Hematopoietic multipotent progenitor cell (in vitro differentiated cells): ENCODE data around the gene SLC38A11. TPM values are rescaled to one million over a fixed set of nuclear protein-coding genes. Genes with fewer than 3 reads are reported as not detected.

ENCODE experiments used
- DNase-seq, 3 donors: peaks; one replicate each; pipeline ENCODE4 v3.0.0-alpha.2; 2011 to 2015; ENCODE audit warnings: low read depth in 2 of 3, low spot score in 2 of 3
- total RNA-seq: library from RNA; depleted of rRNA; stranded (reverse); fragments of >200 nt; gene quantifications from one replicate; pipeline ENCODE4 v1.2.3, GENCODE V29; 2012

SLC38A11 gene
- total RNA-seq, 1 donor = not detected

DNA sequence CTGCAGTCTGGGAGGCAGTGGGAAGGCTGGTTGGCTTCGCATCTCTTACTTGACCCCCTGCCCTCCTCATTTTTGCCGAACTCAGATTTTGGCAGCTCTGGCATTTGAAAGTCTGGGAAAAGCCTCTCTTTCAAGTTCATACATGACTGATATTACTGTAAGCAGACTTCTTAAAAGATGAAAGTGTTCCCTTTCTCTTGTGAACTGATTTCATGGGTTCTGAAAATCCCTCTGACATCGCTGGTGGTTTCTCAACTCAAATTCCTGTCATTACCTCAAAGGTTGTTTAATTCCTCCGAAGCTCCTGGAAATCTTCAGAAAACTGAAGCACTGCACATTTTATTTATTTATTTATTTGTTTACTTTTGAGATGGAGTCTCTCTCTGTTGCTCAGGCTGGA lies 16.9 kb upstream of the SLC38A11 start:
- no peak for DNase-seq

DNA sequence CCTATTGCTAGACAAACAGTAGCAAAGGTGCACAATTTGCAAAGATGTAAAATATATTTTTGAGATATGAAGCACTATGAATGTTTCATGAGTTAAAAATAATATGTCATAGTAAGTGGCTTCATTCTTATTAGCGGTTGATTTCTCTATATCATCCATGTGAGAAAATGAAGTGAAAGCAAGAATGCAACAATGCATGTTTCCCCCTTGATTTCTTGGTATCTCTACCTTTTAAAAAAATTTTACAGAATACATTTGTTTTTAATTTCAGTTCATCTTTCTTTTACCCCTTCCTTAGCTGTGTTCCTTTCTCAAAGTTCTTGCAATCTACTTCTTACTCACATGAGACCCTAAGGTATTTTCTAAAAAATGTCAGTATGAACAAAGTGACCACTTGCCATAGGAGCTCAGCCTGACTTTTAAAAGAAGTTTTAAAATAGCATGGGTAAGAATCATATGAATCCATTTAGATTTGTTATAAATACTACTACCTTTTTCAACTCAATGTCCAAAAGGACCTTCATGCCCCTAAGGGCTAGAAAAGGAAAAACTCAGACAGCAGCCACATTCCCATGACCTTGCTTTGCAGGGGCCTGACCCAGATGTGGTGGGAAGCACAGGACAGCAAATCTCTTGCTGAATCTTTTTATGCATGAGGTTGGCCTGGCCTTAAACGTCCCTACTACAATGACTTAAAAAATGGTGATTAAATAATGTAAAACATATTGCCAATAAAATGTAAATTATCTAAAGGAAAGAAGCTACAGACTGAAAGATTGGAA lies 14.8 kb upstream of the SLC38A11 start:
- DNase-seq = no peak

DNA sequence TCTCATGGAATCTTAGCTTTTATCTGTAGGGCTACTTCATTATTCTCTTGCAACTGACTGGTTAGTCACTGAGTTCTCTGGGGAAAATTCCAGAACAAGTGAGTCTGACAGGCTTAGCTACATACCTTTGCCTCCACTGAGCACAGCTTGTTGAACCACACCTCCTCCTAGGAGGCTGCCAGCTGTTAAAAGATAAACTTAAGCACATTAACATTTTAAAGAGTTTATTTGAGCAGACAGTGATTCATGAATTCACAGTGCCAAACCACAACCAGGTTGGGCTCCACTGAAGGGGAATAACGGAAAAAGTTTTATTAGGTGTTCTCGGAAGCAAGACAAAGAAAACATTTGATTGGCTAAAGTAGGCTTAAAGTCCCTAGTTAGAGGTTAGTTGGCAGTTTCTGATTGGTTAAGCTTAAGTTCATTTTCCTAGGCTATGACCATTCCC lies 12.5 kb upstream of the SLC38A11 start:
- DNase-seq = no peak

DNA sequence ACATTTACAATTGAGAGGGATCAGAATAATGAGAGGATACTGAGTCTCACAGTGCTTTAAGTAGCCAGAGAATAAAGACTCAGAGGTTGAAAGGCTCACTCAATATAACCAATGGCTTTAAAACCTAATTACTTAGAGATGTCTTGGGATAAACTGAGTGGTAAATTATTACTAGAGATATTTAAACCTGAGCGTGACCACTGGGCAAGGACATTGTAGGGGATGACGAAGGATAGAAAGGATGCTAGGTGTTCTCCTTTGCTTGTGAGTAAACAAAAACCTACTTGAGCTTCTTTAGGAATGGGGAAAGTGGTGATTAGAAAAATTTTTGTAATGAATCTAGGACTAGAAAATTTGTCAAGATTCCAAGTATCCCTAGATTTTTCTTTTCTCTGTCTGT lies 12.0 kb upstream of the SLC38A11 start:
- no peak for DNase-seq

DNA sequence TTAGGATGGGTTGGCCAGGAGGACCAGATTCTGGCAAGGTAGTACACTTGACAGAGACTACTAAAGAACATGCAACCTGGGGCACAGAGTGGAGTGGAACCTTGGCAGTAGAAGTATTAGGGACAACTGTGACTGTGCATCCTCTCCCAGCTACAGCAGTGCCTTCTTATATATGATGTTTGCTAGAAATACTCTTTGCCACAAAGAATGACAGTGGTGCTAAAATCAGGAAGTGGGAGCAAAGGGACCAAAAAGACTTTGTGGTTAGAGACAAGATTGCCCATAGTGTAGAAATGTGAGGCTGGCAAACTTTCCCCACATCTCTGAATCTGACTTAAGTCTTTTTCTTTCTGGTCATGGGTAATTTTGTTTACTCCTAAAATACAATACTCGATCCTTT lies 9.4 kb upstream of the SLC38A11 start:
- DNase-seq = peak in 1 of 3 donors; percentile 55

DNA sequence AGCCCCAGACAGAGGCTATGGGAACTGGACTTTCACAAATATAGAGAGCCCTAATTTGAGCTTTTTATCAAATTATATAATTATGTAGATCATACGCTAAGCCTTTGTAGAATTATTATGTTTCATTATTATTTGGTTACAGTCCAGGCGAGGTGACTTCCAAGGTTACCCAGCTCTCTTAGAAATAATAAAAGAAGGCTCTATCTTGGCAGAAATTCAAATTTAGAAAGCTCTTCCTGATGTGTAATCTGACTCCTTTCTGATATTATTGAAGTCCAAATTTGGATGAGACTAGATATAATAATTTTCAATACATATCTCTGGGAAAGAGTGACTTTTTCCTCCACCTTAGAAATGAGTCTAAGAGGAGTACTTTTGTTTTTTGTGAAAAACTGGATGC lies 4.8 kb upstream of the SLC38A11 start:
- DNase-seq = no peak

DNA sequence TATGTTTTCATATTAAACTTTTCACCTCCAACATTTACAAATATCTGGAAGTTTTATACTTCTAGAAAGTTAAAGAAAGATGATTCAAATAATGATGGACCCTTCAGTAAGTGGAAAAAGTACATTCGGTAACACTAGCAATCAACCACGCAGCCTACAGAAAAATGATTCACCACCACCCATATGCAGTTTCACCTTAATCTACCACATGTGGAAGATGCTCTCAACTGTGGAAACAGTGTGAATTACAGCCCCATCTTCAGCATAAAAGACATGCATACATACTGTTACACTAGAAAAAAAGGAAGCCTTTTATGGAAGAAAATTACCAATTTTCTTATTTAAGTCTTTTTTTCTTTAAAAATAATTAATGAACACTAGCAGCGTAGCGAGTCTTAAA lies 1.1 kb downstream of the SLC38A11 start:
- DNase-seq = no peak

DNA sequence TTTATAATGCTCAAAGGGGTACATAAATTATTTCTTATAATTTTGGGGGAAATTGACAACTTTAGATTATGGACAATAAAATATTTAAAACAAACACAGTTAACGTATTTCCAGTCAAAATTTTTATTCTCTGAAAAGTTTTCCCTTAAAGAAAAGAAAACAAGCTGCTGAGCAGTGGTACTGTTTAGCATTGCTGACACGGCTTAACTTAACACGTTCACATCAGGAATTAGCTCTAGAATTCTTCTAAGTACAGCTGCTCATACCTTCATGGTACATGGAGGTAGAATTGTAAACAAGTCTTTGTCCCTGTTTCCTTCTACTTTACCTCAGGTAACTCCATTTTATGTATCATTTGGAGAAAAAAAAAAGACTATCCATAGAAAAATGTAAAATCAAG lies 2.0 kb downstream of the SLC38A11 start:
- DNase-seq = no peak

DNA sequence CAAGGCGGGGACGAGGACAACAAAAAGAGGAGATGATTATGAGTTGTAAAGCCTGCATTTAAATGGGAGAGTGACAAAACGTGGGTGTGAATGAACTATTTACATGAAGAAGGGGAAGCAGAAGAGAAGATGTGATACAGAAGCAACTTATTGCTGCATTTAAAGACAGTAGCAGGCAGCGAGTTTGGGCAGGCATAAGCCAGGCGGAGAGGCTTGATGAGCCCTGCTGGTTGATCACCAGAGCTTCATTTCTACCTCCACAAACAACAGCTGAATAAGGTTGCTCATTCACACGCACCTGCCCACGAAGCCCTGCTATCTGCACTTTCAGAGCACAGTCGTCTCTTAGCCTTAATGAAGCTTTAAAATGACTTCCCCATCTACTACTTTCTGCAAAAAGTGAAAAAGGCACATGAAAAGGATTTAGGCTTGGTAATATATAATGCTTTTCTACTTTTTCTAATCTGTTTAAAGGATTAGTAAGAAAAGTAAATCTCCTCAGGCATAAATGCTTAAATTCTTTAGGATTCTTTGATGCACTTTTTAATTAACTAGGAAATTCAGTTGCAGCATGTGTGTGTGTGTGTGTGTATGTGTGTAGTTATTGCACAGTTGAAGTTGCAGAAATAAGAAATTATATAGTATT lies 3.1 kb downstream of the SLC38A11 start:
- no peak for DNase-seq

DNA sequence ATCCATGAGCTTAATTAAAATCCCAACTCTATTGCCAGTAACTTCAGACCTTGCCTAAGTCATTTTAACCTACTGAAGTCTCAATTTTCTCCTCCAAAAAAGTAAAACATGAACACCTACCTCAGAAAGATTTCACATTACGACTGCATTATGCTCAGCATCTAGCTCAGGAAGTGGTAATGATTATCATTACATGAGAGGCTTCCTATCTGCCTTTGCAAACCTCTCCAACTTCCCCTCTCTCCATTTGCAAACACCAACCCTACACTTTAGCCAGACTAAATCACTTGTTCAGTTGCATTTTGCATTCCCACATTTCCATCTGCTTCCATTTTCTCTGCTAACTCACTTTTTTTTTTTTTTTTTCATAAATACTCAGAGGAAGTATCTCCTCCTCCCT lies 6.8 kb downstream of the SLC38A11 start:
- DNase-seq = peak in 2 of 3 donors; percentile 72 to 90

DNA sequence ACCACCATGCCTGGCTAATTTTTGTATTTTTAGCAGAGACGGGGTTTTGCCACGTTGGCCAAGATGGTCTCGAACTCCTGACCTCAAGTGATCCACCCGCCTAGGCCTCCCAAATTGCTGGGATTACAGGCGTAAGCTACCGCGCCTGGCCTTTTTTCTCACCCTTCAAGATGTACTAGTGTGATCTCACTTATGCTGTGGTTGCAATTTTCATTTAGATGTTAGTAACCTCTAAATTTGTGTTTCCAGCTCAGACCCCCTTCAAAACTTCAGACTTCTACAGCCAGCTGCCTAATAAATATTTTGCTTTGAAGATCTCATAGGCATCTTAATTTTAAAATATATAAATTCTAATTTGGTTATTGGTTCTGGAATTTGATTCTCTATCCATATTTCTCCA lies 8.0 kb downstream of the SLC38A11 start:
- no peak for DNase-seq

DNA sequence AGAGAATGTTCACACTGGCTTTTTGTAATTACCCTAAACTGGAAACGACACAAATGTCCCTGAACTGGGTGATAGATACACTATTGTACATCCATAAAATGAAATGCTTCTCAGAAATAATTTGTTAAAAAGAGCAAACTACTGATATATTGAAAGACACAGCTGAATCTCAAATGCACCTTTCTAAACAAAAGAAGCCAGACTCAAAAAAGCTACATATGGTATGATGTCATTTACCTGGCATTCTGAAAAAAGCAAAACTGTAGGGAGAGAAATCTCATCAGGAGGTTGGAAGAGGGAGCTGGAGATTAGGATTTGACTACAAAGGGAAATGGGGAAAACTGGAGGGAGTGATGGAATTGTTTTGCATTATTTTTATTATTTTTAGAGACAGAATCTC lies 12.0 kb downstream of the SLC38A11 start:
- DNase-seq = no peak

DNA sequence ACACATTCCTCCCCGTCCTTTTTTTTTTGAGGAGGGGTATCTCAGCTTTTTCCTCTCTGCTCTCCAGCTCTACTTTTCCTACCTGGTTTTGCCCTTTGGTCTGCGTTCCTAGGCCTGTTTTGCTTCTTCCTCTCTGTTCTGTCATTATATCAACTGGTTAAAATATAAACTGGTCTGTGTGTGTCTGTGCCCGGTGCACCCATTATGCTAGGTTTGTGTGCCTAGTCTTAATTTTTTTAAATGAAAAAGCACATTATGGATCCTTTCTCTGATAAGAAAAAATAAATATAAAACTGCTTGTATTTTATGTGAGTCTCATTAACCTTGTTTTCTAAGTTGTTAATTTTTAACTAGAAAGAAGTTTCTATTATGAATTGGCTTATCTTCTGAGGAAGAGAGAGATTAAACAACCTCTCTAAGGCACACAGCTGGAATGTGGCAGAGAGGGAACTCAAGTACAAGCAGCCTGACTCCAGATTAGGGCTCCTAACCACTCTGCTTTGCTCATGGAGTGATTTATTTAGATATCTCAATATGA lies 17.4 kb downstream of the SLC38A11 start:
- no peak for DNase-seq

DNA sequence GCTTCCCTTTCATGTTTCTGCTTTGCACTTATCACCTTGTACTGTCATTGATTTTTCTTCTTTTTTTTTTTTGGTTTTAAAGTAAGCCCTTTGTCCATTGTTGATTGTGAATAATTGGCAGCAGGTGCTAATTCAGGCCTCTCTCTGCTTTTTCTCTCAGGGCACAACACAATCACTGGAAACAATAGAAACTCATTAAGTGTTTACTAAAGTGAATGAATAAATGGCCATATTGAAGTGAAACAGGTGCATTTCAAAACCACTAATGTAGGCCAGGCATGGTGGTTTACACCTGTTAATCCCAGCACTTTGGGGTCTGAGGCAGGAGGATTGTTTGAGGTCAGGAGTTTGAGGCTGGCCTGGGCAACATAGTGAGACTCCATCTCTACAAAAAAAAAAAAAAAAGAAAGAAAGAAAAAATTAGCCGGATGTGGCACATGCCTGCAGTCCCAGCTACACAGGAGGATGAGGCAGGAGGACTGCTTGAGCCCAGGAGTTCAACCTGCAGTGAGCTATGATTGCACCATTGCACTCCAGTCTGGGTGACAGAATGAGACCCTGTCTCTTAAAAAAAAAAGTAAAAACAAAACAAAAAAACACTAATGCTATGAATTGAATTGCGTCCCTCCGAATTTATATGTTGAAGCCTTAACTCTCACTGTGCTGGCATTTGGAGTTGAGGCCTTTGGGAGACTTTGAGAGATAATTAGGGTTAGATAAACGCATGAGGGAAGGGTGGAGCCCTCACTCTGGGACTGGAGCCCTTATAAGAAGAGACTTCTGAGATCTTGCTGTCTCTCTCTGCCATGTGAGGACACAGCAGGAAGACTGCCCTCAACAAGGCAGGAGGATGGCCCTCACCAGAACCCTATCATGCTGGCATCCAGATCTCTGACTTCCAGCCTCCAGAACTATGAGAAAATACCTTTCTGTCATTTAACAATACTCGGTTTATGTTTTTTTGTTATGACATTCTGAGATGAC lies 19.9 kb downstream of the SLC38A11 start:
- DNase-seq = no peak

DNA sequence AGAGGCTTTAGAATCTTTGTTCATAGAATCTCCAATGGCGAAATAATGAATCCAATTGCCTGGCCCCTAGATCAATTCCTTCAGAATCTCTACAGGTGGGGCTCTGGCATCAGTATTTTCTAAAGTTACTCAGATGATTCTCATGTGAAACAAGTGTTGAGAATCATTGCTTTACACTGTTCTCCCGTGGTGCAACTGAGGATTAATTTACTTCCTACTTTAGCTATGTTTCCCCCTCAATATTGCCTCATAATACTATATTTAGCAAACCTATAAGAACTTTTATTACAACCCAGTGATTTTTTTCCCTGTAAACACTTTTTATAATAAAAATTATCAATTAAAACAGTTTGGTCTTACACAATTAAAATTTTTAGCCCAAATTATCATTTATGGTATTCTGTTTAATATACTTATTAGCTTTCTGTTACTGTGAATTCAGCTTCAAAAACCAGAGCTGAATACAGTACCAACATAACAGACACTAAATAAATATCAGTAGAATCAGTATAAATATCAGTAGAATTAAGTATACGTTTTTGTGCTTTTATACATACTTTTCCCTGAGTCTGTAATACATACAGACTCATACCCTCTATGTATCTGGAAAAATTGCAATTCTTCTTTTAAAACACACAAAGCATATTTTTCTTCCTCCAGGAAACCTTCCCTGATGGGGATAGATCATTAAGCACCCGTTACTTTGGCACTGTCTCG lies 20.8 kb downstream of the SLC38A11 start:
- no peak for DNase-seq

DNA sequence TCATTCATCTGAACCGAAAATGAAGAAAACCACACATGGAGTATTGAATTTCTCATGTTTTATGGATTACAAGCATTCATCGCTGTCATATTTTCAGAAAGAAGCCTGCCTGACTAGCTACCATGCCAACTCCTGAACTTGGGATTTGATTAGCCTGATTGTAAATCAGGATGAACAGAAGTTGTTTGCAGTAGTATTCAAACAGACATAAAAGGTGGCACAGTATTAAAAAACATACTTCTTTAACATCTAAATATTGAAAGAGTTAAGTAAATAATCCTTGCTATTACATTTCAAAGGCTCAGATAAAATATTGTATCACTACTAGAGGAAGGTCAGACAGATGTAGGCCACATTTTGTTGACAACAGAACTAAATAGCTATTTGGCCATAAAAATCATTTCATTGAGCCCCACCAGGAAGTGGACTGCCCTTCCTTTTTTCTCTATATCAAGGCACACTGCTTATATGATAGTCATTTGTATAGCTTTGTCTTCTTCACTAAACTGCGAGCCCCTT lies 21.6 kb downstream of the SLC38A11 start:
- no peak for DNase-seq

DNA sequence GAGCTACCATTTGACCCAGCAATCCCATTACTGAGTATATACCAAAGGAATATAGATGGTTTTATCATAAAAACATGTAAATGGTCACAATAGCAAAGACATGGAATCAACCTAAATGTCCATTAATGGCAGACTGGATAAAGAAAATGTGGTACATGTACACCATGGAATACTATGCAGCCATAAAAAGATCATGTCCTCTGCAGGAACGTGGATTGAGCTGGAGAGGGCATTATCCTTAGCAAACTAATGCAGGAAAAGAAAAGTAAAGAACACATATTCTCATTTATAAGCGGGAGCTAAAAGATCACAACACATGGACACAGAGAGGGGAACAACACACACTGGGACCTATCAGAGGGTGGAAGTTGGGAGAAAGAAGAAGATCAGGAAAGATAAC lies 22.9 kb downstream of the SLC38A11 start:
- DNase-seq = no peak

DNA sequence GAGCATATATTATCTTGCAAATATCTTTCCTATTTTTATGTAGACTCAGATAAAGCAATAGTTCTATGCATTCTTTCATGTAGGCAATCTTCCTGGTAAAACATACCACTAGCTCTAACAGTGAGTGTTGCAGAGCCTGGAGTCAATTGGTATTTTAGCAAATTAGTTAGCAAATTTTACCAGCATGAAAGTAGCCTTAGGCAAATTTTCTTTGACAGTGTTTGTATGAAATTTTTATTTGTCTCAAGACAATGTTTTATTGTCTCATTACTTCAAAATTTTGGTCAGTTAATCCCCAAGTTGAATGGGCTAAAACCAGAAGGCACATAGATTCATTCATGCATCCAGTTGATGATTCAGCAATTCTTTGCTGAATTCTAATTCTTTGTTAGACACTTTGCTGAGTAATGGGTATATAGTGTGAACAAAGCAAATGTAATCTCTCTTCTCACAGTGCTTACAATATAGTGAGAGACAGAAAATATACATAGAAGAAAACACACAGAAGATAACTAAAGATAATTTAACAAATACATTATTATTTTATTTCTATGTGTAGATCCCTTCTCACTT lies 27.1 kb downstream of the SLC38A11 start:
- DNase-seq = no peak

DNA sequence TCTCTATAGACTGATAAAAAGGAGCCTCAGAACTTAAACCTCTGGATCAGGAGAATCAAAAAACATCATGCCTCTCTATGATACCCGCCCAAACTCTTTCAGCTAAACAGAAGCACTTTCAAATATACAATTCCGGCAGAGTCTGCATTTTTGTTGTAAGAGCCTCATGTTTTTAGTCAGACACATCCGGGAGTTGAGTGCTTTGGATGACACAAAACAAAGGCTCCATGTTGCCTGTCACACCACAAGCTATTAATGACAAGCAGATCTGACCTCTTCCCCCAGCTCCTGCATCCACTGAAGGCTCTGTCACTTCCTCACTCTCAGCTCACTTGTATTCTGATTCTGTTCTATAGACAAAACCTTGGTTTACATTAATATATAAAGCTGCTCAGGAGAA lies 33.2 kb downstream of the SLC38A11 start:
- no peak for DNase-seq

DNA sequence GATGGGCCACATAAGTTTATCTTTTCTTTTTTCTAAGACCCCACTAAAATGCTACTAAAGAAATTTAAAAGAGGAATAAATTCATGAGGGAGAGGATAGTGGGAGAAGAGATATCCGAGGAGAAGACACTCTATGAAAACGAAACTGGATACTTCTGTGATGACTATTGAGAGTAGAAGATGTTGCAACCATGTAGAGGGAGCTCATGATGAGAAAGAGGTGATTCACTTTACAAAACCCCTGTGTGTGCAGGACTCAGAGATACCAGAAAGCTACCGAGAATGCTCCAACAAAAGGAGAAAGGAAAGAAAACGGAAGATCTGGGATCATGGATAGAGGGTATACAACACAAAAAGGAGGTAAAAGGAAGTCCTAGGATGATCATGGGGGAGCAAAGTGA lies 34.9 kb downstream of the SLC38A11 start:
- no peak for DNase-seq
